Measurements from ENCODE around the gene FOLR2.

GRCh38 chr11:72234514-72234830, 17.9 kb downstream of the FOLR2 start:
- no peak for TF ChIP-seq CTCF (IDR thresholded peaks at IDR 0.05)
- TF ChIP-seq EZH2 (IDR thresholded peaks at IDR 0.05; ENCODE audit: borderline replicate concordance, insufficient read depth, low read depth, low read length, poor library complexity, severe bottlenecking), result no peak
